HG02870 (cell line): Measurements from ENCODE around the gene PPCS.
A peak's percentile ranks its signal among the peaks of the same experiment; 100 is the strongest.

Source experiments
- ATAC-seq: cut with Tn5 transposase; IDR thresholded peaks from one replicate; pipeline ENCODE4 v1.9.1; 2021; ENCODE audit warnings: mild to moderate bottlenecking, moderate library complexity; ENCODE audit not compliant: unreplicated experiment

PPCS gene

DNA sequence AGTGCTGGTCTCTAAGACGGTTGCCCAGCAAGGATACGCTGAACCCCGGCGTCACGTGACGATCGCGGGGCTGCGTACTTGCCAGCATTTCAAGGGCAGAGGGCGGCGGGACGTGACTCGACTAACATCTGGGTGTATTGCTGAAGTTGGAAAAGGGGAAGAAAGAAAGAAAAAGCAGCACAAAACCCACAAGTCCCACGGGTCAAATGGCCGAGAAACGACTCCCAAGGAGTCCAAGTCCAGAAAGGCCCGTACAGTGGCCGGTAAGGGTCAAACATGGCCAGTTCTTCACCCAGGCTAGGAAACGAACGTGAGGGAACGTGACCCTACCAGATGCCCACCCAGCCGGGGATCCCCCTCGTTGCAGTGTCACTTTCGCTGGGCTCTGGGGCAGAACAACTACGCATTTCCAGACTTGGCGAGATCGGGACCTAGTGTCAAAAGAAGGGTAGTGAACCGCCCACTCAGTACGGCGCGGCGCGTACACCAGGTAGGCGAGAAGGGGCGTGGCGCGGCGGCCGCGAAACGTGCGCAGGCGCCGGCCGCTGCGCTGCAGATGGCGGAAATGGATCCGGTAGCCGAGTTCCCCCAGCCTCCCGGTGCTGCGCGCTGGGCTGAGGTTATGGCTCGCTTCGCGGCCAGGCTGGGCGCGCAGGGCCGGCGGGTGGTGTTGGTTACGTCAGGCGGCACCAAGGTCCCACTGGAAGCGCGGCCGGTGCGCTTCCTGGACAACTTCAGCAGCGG, at the start of gene PPCS, which contains the start of gene ZMYND12:
PPCS (plus strand) TSS at position 534 of the 744 bp plus-strand sequence; CDS start at position 557, 23 bp downstream.
ZMYND12 (minus strand) TSS at position 13 of the 744 bp plus-strand sequence. CDS start 25 bp downstream, outside the sequence.
- ATAC-seq = peak; percentile 93

DNA sequence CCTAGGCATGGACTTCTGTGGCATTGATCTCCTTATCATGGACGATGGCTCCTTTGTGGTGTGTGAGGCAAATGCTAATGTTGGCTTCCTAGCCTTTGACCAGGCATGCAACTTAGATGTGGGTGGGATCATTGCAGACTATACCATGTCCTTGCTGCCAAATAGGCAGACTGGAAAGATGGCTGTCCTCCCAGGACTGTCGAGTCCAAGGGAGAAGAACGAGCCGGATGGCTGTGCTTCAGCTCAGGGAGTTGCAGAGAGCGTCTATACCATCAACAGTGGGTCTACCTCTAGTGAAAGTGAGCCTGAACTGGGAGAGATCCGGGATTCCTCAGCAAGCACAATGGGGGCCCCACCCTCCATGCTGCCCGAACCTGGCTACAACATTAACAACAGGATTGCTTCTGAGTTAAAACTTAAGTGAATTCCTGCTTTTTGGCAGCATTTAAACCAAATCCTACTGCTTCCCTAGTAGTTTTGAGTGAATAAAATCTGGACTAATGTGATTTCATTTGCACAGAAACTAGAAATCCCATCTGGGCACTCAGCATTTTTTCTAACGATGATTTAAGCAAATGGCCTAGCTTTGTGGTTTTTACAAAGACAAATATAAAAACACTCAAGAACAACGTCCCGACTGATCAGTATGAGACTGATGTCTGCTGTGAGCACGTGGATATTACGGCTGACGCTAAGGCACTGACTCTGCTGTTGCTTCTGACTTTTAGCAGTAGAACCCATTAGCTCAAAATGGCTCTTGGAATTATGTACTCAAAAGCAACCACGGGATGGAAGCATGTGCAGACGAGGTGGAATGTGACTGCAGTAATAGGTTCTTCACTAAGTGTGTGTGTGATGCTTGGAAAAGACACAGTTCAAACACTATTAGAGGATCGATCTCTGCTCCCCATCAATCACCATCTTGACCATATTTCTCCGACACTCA, 41.5 kb upstream of the PPCS start:
- no peak for ATAC-seq

DNA sequence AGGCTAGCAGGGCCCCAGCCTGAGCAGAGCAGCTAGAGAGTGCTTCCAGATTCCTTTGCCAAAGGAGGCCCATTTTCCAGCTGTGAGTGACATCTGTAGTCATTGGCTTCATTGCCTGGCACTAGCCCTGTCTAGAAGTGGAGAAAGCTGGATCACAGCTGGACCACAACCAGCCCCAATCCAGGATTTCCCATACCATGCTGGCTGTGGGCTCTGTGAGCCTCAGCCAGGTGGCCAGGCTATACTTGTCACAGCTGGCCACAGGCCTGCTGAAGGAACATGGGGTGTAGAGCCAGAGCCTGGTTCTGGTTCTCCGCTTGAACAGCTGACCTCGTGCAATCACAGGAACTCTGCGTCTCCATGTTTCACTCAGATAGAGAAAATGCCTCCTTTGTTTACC, 39.2 kb upstream of the PPCS start:
- ATAC-seq = no peak

DNA sequence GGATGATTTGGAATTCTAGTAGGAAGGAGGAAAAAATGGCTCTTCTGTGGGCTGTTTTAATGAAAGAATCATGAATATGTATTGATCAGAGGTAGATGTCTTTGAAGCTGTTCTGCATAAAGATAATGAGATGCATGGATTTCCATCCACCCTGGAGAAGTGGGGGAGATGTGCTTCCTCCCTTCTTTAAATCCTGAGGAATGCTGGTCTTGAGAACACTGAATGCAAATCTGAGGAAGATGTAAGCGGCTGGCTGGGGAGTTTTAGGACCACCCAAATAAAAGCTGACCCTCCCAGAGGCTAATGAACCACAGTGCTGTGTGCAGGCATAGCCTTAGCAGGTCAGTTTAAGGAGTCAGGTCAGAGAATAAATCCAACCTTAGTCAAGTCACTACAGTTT, 37.8 kb upstream of the PPCS start:
- no peak for ATAC-seq

DNA sequence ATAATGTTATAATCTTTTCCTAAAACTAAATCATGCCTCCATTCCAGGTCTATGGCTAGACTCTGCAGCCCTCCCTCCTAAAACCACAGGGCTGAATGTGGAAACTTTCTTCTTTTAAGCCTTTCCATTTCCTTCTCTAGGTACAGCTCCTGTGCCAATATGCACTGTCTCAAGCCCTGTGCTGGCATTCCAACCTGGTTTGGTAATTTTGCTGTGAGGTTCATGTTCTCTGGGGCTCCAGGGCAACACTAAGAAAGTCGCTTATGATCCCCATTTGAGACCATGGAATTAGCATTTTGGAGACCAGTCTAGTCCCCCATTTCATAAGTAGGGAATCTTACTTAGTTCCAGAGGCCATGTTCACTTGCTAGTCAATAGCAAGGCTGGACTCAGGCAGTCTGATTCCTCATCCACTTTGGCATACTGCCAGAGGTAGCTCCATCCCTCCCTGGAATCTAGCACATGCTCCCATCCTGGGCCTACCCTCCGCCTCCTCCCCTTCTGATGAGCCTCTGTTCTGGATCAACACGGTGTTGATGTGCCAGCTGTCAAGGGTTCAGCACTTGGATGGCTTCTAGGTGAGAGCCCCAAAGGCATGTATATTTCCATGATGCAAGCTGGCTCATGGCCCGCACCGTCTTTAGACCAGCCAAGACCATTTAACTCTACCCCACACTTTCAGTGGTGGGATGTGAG, 37.1 kb upstream of the PPCS start:
- ATAC-seq = no peak

DNA sequence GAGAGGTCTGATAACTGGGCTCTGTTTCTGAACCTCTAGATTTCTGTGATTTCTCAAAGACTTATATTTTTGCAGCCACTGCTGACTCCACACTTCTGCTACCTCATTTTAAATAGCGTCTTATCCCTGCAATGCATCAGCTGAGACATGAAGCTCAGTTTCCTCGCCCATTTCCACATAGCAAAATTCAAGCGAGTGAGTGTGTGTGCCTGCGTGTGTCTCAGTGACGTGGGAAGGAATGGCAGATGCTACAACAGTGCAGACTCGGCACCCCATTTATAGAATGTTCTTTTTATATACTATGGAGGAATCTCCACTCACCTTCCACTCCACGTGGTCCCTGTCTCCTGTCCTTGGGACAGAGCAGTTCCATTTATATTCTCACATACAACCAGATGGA, 36.2 kb upstream of the PPCS start:
- ATAC-seq = no peak

DNA sequence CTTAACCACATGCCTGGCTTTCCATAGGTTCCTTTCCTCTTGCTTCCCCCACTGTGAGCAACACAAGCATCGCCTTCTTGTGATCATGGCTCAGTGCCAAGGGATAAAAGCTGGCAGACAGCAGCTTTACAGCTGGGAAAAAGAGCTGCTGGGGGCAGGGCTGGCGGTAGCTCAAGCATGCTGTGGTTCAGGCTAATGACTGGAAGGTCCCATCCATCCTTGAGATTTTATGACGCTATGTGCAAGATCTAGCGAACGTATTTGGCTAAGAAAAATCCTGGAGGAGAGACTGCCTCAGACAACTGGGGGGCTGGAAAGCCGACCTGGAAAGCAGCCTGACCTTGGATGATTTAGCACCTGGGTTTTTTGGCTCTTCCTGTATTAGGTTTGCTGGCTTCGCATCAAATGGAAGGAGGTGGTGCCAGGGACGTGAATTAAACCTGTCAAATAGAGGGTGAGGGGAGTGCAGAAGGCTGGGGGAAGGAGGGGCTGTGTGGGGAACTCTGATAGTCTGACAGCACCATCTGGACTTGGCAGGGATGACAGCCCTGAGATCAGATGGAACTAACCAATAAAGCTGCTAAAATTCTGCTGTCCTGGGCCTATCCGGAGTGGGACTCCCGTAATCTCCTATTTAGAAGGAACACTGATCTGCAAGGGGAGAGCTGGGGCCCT, 35.3 kb upstream of the PPCS start:
- no peak for ATAC-seq

DNA sequence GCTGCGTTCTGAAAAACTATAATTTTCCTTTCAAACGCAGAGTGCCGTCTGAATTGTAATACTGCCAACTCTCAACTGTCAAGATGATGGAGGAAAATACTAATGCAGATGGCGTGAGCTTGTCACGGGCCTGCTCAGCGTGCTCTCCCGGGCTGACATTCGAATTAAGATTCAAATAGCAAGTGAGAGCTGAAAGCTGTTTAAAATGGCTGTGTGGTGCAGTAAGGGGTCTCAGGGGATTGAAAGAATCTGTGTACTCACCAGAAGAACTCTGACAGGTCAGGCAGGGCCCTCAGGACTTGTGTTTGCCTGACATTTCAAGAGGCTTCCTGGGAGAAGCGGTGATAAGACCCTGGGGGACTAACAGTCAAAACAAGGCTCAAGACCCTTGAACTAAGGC, 33.6 kb upstream of the PPCS start:
- ATAC-seq = no peak

DNA sequence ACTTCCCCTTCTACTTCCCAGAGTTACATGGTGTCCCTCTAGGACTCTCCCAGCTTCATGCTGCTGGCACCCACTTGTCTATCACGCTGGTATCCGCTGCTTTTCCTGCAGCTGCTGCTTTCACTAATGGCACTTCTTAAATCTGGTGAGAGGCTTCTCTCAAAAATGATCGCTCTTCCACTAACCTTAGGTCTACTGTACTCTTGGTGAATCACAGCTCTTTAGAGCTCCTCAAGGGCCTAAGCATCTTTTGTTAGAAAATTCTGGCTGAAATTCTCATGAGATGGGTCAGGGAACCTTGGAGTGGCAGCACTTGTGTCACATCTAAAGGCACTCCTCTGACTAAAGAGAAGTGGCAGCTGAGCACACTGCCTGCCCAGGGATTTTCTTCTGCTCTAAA, 32.7 kb upstream of the PPCS start:
- ATAC-seq = no peak

DNA sequence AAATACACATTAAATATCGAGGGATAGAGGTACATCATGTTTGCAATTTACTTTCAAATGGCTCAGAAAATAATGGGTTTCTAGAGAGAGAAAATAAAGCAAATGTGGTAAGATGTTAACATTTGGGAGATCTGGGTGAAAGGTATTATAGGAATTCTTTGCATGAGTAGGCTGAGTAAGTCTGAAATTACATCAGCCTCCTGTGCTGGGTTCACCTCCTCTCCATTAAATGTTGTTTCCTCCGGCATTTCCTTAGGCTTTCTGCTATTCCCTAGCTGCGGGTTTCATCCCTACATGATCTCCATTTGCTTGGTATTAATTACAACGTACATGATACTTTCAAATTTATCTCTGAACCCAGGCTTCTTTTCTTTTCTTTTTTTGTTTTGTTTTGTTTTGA, 32.1 kb upstream of the PPCS start:
- ATAC-seq = no peak

DNA sequence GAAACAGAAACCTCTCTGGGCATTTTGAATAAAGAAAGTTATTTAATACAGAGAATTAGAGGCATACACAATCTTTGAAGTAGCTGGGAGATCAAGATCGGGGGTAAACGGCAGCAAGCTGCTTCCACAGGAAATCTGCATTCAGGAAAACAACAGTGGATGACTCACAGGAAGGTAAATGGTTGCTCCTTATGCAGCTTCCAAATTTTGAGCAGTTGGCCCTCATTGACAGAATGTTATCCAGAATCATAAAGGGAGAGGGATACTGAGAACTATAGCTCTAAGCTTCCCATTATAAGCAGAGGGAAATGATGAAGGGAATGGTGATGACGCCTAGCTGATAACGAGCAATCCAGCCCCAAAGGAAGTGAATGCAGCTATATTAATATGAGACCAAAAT, 29.1 kb upstream of the PPCS start:
- ATAC-seq = no peak

DNA sequence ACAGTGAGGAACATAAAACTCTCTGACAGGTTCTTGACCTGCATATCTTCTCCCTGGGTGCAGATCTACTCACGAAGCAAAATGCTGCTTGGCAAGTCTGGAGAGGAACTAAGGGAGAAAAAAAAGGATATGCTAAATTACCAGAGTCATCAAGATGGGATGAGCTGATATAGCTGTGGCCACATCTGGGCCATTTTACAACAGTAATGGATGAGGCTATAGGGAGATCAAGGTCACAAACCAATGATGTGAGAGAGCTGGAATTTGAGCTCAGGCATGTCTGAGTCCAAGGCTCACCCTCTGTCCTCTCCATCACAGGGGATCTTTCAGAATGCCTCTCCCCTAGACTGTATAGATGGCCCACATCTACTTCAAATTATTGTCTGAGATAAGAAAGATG, 26.7 kb upstream of the PPCS start:
- no peak for ATAC-seq

DNA sequence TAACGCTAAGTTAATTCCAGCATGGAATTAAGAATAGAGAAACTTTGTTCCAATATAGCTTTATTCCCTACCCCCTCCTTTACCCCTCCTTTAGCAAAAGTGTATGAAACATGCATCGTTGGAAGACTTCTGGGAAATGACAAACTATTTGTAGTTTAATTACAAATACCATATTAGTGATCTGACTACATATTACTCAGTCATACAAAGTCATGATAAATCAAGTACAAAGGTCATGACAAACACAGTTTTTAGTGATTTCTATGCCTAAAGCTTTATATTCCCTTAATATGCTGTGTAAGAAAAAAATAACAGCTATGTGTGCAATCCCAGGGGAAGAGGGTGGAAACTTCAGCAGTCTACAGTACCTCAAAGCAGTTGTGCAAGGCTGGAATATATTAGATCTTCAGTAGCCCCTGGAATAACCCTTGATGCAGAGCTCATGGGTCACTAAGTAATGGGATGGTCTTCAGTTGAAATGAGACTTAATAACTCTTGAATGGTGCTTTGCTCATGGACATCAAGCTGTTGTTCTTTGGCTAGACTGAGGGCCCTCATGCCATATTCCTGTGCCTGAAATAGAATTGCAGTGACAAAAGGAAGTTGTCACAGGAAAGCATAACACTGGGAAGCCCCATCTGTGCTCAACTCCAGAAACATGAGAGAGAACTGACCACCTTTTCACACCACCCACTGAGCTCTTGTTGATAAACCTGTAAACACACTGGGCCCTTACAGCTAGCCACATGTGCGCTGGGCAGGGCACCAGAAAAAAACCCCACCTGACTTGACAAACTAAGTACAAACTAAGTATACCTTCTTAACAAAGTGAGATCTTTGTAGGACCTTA, 25.8 kb upstream of the PPCS start:
- ATAC-seq = no peak

DNA sequence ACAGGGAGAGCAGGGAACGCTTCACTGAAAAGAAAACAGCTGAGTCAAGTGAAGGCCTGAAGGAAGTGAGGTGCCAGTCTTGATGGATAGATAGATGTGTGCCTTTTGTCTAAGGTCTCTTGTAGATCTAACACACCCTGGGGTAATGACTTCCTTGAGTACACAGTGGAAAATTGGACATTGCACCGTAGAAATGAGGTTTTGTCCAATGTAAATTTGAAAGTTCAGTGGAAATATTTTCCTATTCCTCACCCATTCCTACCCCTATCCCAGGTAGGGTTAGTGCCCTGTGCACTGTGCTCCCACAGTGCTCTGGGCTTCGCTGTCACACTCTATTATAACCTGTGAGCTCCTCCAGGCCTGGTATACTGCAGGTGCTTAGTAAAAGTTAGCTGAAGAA, 24.8 kb upstream of the PPCS start:
- ATAC-seq = no peak

DNA sequence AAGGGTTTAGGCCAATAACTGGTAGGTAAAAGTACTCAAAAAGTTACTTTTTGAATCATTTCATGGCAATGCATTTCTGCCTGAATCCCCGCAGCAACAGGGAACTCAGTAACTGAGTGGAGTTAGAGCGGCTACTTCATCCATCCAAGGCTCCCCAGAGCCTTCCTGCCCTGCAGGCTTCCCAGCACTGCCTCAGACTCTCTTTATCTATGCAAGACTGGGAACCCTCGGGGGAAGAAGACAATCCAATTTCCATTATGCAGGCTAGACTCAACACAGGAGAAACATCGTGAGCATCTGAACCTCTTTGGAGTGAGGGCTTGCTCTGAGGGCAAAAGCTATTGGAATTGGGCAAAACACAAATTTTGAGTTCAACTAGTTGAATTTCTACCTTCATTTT, 23.6 kb upstream of the PPCS start:
- no peak for ATAC-seq

DNA sequence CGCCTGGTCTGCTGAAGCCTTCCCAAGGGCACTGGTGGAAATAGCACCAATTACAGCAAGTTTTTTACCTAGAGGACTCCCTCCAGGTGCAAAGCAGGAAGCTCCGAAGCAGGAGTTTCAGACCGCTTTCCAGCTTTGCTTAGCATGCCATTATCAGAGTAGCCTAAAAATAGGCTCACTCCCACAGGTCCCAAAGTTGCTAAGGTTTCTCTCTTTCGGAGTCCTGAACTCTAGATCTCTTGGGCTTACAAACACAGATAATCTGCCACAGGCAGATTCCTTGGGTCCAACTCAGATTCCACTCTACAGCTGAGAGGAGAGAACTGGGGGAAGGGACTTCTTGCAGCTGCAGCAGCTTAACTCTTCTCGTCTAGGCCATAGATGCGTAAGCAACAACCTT, 23.0 kb upstream of the PPCS start:
- no peak for ATAC-seq

DNA sequence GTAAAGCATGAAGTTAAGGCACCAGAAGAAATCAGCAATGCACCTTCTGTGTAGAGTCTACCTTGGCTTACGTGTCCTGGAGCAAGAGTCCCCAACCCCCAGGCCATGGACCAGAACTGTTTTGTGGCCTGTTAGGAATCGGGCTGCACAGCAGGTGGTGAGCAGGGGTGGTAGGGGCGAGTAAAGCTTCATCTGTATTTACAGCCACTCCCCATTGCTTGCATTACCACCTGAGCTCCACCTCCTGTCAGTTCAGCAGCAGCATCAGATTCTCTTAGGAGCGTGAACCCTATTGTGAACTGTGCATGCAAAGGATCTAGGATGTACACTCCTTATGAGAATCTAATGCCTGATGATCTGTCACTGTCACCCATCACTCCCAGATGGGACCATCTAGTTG, 22.0 kb upstream of the PPCS start:
- no peak for ATAC-seq

DNA sequence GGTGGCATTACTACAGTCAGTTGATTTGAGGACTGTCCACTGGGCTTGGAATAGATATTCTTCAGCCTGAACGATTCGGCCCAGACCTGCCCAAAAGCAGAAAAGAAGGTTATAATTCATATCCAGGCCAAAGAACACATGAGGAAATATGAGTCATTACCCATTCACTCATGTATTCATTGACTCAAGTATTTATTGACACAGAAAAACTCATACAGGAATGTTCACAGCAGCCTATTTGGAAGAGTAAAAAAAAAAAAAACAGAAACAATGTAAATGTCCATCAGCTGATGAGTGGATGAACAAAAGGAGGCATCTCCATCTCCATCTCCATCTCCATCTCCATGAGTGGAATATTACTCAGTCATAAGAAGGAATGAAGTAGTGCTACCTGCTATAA, 16.4 kb upstream of the PPCS start:
- ATAC-seq = no peak

DNA sequence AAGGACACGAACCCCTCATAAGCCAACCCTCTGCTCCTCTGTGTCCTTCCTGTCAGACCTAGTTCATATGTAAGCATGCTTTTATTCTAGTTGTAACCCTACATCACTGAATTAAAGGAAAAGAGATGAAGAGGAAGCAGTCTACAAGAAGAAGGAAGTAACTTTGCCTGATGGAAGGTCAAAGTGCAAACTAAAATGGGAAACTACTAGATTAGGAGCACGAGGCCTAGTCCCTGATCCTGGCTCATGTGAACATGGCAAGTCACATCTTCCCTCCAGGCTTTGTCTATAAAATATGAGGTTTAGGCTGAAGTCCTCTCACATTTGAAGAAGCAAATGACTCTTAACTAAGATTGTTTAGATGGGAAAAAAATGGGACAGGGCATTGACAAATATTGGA, 13.7 kb upstream of the PPCS start:
- ATAC-seq = no peak

DNA sequence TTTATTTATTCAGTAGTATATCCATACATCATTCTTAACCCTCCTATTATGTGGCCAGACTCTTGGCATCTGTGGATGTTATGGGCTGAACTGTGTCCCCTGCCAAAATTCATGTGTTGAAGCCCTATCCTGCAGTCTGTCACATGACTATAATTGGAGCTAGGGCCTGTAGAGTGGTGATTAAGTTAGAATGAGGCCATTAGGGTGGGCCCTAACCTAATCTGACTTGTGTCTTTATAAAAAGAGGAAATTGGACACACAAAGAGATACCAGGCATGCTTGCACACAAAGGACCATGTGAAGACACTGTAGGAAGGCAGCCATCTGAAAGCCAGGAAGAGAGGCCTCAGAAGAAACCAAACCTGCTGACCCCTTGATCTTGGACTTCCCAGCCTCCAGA, 7.1 kb upstream of the PPCS start:
- no peak for ATAC-seq
